A549 treated with AZD9567 at 1 μM for 4 hours (cell line): ENCODE measurements around the gene KCNG1. TPM values are rescaled to one million over a fixed set of nuclear protein-coding genes. Genes with fewer than 3 reads are reported as not detected.

Experiments
- total RNA-seq: library from RNA; stranded (reverse); fragments of 200-300 nt; extraction: Qiagen RNA extraction; gene quantifications from 5 replicates; pipeline ENCODE4 v1.2.3, GENCODE V29; 2022; ENCODE audit not compliant: insufficient read depth

The KCNG1 gene
- total RNA-seq = 14.3 to 32.9 TPM (median 21.8 TPM) in 5 replicates

GRCh38 chr20:51022803-51023616 is at the start of gene KCNG1:
Gene KCNG1, minus strand, starts transcription at chr20:51023107. Its CDS starts 12,769 bp downstream, at chr20:51010338.

GRCh38 chr20:50958615-50959542 is 64.0 kb downstream of the KCNG1 start, which contains the start of gene MOCS3:
Gene MOCS3, plus strand, starts transcription at chr20:50958818. Its CDS starts 25 bp downstream, at chr20:50958843.

GRCh38 chr20:50957798-50958614 is 64.9 kb downstream of the KCNG1 start, which contains the start of gene DPM1:
Gene DPM1, minus strand, starts transcription at chr20:50958532. Its CDS starts 9 bp downstream, at chr20:50958523.

Other genes starting within 250 kb of the KCNG1 start
- gene BCAS4, start 228.0 kb downstream of the KCNG1 start, total RNA-seq = 23.4 to 32.1 TPM (median 29.0 TPM) in 5 replicates
- gene ADNP, start 91.7 kb downstream of the KCNG1 start, total RNA-seq = 36.2 to 46.7 TPM (median 38.6 TPM) in 5 replicates
- 69.6 to 81.2 TPM (median 78.7 TPM) in 5 replicates for gene DPM1, start 64.6 kb downstream of the KCNG1 start, total RNA-seq
- gene MOCS3, start 64.3 kb downstream of the KCNG1 start, total RNA-seq = 5.6 to 6.4 TPM (median 6.0 TPM) in 5 replicates